ENCODE data around the gene MTHFD2.
"Not testable (repeated sequence)": the region's sequence is repeated elsewhere in the genome, so short reads cannot be mapped to it uniquely, and the experiment has no call there.

MTHFD2 gene

DNA sequence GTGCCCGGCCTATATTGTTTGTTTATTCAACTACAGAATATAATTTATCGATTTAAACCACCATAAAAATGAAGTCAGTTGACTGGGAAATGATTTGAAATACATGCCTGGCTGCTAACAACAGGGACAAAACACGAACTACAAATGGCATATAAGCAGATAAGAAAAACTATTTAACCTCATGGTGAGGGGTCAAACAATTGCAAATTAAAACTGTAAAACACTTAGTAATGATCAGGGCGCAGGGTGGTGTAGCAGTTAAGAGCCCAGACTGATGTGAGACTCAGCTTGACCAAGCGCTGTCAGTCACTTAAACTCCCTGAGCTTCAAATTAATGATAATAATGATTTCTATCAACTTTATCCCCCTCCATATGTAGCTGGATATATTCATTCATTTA, 6.7 kb downstream of the MTHFD2 start:
- no peak for TF ChIP-seq ZFX (IDR thresholded peaks at IDR 0.05; ENCODE audit: borderline replicate concordance)
- TF ChIP-seq, protein P1, sequence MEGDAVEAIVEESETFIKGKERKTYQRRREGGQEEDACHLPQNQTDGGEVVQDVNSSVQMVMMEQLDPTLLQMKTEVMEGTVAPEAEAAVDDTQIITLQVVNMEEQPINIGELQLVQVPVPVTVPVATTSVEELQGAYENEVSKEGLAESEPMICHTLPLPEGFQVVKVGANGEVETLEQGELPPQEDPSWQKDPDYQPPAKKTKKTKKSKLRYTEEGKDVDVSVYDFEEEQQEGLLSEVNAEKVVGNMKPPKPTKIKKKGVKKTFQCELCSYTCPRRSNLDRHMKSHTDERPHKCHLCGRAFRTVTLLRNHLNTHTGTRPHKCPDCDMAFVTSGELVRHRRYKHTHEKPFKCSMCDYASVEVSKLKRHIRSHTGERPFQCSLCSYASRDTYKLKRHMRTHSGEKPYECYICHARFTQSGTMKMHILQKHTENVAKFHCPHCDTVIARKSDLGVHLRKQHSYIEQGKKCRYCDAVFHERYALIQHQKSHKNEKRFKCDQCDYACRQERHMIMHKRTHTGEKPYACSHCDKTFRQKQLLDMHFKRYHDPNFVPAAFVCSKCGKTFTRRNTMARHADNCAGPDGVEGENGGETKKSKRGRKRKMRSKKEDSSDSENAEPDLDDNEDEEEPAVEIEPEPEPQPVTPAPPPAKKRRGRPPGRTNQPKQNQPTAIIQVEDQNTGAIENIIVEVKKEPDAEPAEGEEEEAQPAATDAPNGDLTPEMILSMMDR (IDR thresholded peaks at IDR 0.05) = no peak

DNA sequence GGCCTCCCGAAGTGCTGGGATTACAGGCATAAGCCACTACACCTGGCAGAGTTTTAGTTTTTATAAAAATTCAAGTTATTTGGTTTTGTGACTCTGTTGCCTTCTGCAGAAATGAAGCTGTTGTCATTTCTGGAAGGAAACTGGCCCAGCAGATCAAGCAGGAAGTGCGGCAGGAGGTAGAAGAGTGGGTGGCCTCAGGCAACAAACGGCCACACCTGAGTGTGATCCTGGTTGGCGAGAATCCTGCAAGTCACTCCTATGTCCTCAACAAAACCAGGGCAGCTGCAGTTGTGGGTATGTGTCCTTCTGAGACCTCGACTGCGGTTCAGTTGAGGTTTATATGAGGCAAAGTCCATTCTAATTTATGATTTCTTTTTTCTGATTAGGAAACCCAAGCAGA, 7.2 kb downstream of the MTHFD2 start:
- peak overlapping the region; percentile 86 for H3K27ac ChIP-seq
- TF ChIP-seq ZFX (IDR thresholded peaks at IDR 0.05; ENCODE audit: borderline replicate concordance) = no peak
- TF ChIP-seq, protein P1 (IDR thresholded peaks at IDR 0.05) = no peak

More for the DNA sequence above, 6.7 kb downstream of the MTHFD2 start:
- peak overlapping the region; percentile 86 for H3K27ac ChIP-seq

- H3K27ac ChIP-seq = peak overlapping the region; percentile 86
- TF ChIP-seq ZFX (IDR thresholded peaks at IDR 0.05; ENCODE audit: borderline replicate concordance) = no peak
- TF ChIP-seq, protein P1 (IDR thresholded peaks at IDR 0.05) = no peak
Measured at GRCh38 chr2:74206180-74206688, 7.8 kb downstream of the MTHFD2 start.

GRCh38 chr2:74212702-74213410, 14.4 kb downstream of the MTHFD2 start:
- no peak overlapping the region for H3K27ac ChIP-seq
- TF ChIP-seq, protein P1 (IDR thresholded peaks at IDR 0.05) = no peak
- TF ChIP-seq ZFX (IDR thresholded peaks at IDR 0.05; ENCODE audit: borderline replicate concordance) = no peak

DNA sequence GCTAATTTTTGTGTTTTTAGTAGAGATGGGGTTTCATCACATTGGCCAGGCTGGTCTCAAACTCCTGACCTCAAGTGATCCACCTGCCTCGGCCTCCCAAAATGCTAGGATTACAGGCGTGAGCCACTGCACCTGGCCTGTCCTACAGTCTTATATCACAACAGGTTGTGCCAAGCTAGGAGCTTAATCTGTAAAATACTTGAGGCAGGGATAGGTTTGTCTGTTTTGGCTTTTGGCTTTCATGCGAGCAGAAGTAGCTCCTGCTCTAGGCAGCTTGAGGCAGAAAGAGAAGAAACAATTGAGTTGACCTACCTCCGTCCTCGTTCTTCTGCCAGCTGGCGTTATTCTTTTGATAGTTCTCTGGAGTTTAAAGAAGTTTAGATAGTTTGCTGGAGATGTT, 17.4 kb downstream of the MTHFD2 start:
- H3K27ac ChIP-seq = not testable (repeated sequence)

DNA sequence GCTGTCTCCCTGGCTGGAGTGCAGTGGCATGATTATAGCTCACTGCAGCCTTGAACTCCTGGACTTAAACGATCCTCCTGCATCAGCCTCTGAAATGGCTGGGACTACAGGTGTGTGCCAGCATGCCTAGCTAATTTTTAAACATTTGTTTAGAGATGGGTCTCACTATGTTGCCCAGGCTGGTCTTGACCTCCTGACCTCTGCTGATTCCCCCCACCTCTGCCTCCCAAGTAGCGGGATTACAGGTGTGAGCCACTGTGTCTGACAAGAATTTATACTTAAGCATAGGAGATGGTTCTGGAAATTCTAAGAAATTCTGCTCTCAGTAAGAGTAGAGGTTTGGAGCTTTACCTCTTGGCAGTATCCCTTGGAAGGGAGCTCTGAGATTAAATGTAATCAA, 18.2 kb downstream of the MTHFD2 start:
- no peak overlapping the region for H3K27ac ChIP-seq
- TF ChIP-seq, protein P1 (IDR thresholded peaks at IDR 0.05) = no peak
- no peak for TF ChIP-seq ZFX (IDR thresholded peaks at IDR 0.05; ENCODE audit: borderline replicate concordance)

DNA sequence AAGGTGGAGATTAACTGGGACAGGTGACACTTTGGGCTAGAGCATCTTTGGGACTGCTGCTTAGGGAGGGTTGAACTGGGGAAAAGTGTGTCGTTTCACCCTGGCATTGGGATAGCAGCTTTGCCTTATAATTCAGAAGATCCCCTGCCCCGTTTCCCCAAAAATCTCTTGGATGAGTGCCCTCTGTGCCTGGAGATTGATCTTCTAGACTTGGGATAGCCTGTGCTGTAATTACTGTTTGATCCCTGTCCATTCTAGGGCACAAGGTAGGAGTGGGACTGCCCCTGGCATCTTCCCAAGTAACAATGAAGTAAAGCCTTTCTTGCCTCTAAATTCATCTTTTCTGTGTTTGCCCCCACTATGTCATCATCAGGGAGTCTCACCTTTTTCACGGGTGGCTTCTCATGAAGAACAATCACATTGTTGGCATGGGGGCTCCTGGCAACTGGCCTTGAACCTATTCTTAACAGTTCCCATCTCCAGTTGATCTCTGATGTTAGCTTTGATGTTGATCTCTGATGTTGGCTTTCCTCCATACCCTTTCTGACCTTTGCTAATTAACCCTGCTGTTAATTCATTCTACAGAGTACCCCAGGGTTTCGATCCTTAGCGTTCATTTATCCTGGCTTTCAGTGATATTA, 21.6 kb downstream of the MTHFD2 start:
- no peak overlapping the region for H3K27ac ChIP-seq
- TF ChIP-seq ZFX (IDR thresholded peaks at IDR 0.05; ENCODE audit: borderline replicate concordance) = no peak
- TF ChIP-seq, protein P1 (IDR thresholded peaks at IDR 0.05) = no peak
